Measurements from ENCODE around the gene KRT9.
"Not testable (repeated sequence)": the region's sequence is repeated elsewhere in the genome, so short reads cannot be mapped to it uniquely, and the experiment has no call there.

KRT9 gene

GRCh38 chr17:41576740-41577139 is 4.9 kb upstream of the KRT9 start:
- DNase-seq: not testable (repeated sequence)

- DNase-seq: no peak
Measured at GRCh38 chr17:41575336-41575735, 3.5 kb upstream of the KRT9 start.

GRCh38 chr17:41567317-41567716 is 4.5 kb downstream of the KRT9 start:
- DNase-seq: no peak

GRCh38 chr17:41565338-41565737 is 6.5 kb downstream of the KRT9 start:
- DNase-seq: no peak

GRCh38 chr17:41563607-41564170 is 8.2 kb downstream of the KRT9 start:
- no peak for DNase-seq

- DNase-seq: no peak
Measured at GRCh38 chr17:41561554-41561953, 10.3 kb downstream of the KRT9 start.

- DNase-seq: no peak
Measured at GRCh38 chr17:41559548-41559947, 12.3 kb downstream of the KRT9 start.

GRCh38 chr17:41556931-41557330 is 14.9 kb downstream of the KRT9 start:
- DNase-seq: no peak

GRCh38 chr17:41556306-41556705 is 15.6 kb downstream of the KRT9 start:
- no peak for DNase-seq

- DNase-seq: no peak
Measured at GRCh38 chr17:41555105-41555887, 16.6 kb downstream of the KRT9 start.

GRCh38 chr17:41553987-41554680 is 17.7 kb downstream of the KRT9 start:
- DNase-seq: no peak

GRCh38 chr17:41553176-41553575 is 18.7 kb downstream of the KRT9 start:
- DNase-seq: no peak

GRCh38 chr17:41552455-41552854 is 19.4 kb downstream of the KRT9 start:
- no peak for DNase-seq

GRCh38 chr17:41551365-41551764 is 20.5 kb downstream of the KRT9 start:
- no peak for DNase-seq

- DNase-seq: no peak
Measured at GRCh38 chr17:41549596-41550039, 22.2 kb downstream of the KRT9 start.

- DNase-seq: peak; percentile 78
Measured at GRCh38 chr17:41548844-41549595, 22.8 kb downstream of the KRT9 start.

- DNase-seq: peak; percentile 51
Measured at GRCh38 chr17:41547921-41548843, 23.7 kb downstream of the KRT9 start.

GRCh38 chr17:41547378-41547841 is 24.4 kb downstream of the KRT9 start:
- DNase-seq: no peak

- DNase-seq: no peak
Measured at GRCh38 chr17:41546819-41547218, 25.0 kb downstream of the KRT9 start.

GRCh38 chr17:41545829-41546410 is 25.9 kb downstream of the KRT9 start:
- DNase-seq: no peak

- no peak for DNase-seq
Measured at GRCh38 chr17:41544935-41545334, 26.9 kb downstream of the KRT9 start.

GRCh38 chr17:41544491-41544892 is 27.4 kb downstream of the KRT9 start:
- no peak for DNase-seq

All from activated CD8-positive, alpha-beta memory T cell treated with anti-CD3 and anti-CD28 coated beads, Interleukin-2, amount 50 U/mL, for 4 hours (primary cell).